Measurements from ENCODE around the gene IL6R.

DNA sequence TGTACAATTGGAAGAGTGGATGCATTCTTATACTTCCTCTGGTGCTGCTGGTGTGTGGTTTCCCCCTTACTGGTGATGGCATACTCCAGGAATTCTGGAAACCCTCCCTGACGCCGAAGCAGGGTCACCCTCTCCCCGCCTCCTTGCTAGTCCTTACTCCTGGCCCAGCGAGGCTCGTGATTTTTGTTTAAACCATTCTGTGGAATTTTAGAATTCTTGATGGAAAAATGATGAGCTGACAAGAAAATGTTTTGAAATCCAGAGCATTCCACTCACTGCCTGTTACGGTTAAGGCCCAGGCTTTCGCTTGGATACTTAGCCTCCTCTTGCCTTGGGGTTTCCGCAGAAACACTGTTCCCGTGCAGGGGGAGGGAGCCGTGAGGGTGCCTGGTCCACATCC lies 41.1 kb downstream of the IL6R start:
- TF ChIP-seq POLR2A (IDR thresholded peaks at IDR 0.05), result no peak
- no peak for TF ChIP-seq CTCF (IDR thresholded peaks at IDR 0.05)
- no peak for TF ChIP-seq POLR2AphosphoS5 (IDR thresholded peaks at IDR 0.05)
